OCI-LY1 (cell line): ENCODE data around the gene IST1.

Experiments
- CTCF ChIP-seq: fragments of 200-600 bp; sonication (generic), shearing (Covaris generic); IDR thresholded peaks from 2 replicates; pipeline ENCODE4 v1.5.1; 2017; ENCODE audit warnings: mild to moderate bottlenecking, antibody characterized with exemption, low read length, moderate library complexity, mixed read lengths
- EZH2 ChIP-seq: fragments of 200-600 bp; sonication (generic), shearing (Covaris generic); IDR thresholded peaks from 2 replicates; pipeline ENCODE4 v1.8.0; 2017; ENCODE audit warnings: borderline replicate concordance, mixed run types, mild to moderate bottlenecking, antibody characterized with exemption, low read length, moderate library complexity, mixed read lengths

- no peak for TF ChIP-seq EZH2
- TF ChIP-seq CTCF: no peak
These were observed 33.7 kb downstream of the IST1 start for GRCh38 chr16:71929048-71929447.
